Astrocyte (in vitro differentiated cells and primary cell): ENCODE measurements around the gene CYTIP.

Experiments used
- EZH2 ChIP-seq: IDR thresholded peaks from 2 replicates; pipeline ENCODE4 v1.6.1; 2012; ENCODE audit warnings: mild to moderate bottlenecking, low read length, inconsistent platforms; ENCODE audit not compliant: insufficient read depth
- TF ChIP-seq, protein P1 (sequence below): IDR thresholded peaks from 2 replicates; pipeline ENCODE4 v1.5.1; 2011; ENCODE audit warnings: low read depth, mild to moderate bottlenecking, inconsistent platforms, low read length, moderate library complexity; ENCODE audit not compliant: insufficient read depth

DNA sequence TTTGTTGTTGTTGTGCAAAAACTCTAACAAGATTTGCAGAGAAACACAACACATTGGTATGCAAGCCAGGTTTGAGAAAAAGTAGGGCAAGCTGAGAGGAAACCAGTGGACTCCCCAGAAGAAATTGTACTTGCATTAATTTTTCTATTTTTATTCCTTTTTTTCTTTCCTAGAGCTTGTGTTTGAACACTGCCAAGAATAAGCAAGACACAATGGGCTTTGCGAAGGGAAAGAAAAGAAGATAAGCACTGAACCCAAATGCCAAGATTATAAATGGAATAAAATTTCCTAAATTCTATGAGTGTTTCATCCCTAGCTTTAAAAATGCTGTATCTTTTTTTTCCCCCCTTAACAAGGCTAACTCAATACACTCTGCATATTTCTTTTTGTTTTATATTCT lies 17.0 kb upstream of the CYTIP start:
- TF ChIP-seq, protein P1, sequence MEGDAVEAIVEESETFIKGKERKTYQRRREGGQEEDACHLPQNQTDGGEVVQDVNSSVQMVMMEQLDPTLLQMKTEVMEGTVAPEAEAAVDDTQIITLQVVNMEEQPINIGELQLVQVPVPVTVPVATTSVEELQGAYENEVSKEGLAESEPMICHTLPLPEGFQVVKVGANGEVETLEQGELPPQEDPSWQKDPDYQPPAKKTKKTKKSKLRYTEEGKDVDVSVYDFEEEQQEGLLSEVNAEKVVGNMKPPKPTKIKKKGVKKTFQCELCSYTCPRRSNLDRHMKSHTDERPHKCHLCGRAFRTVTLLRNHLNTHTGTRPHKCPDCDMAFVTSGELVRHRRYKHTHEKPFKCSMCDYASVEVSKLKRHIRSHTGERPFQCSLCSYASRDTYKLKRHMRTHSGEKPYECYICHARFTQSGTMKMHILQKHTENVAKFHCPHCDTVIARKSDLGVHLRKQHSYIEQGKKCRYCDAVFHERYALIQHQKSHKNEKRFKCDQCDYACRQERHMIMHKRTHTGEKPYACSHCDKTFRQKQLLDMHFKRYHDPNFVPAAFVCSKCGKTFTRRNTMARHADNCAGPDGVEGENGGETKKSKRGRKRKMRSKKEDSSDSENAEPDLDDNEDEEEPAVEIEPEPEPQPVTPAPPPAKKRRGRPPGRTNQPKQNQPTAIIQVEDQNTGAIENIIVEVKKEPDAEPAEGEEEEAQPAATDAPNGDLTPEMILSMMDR: no peak
- no peak for TF ChIP-seq EZH2
